Activated T-cell treated with anti-CD3 and anti-CD28 coated beads, Interleukin-2, amount 50 U/mL, for 4 hours (primary cell): ENCODE measurements around the gene SLC30A7. TPM values are rescaled to one million over a fixed set of nuclear protein-coding genes. Genes with fewer than 3 reads are reported as not detected.
A peak's percentile ranks its signal among the peaks of the same experiment; 100 is the strongest.
"Not testable (repeated sequence)": the region's sequence is repeated elsewhere in the genome, so short reads cannot be mapped to it uniquely, and the experiment has no call there.

Experiments
- ATAC-seq, 2 donors: fragments of 200-7000 bp; cut with Tn5 transposase; one replicate each; pipeline ENCODE4 v1.10.0; 2021
- DNase-seq: peaks from one replicate; pipeline ENCODE4 v3.0.0-alpha.2; 2020
- H3K27me3 Mint-ChIP-seq: one replicate; pipeline ENCODE4 v1.8.0; 2021; ENCODE audit warnings: low read depth, mixed read lengths
- H3K36me3 Mint-ChIP-seq: one replicate; pipeline ENCODE4 v1.8.0; 2022; ENCODE audit warnings: mixed read lengths; ENCODE audit not compliant: insufficient read depth
- H3K4me1 Mint-ChIP-seq: one replicate; pipeline ENCODE4 v1.8.0; 2021; ENCODE audit warnings: low read depth, mixed read lengths
- H3K4me3 Mint-ChIP-seq: one replicate; pipeline ENCODE4 v1.8.0; 2021; ENCODE audit warnings: mild to moderate bottlenecking, moderate library complexity, mixed read lengths
- H3K9me3 Mint-ChIP-seq: one replicate; pipeline ENCODE4 v1.8.0; 2021; ENCODE audit warnings: mixed read lengths
- total RNA-seq, 3 donors: library from RNA; stranded (reverse); gene quantifications; one replicate each; pipeline ENCODE4 v1.2.1, GENCODE V29; 2021

Gene SLC30A7
- total RNA-seq, 3 donors from 2014 or later: 37.7 to 48.9 (median 46.3) TPM

DNA sequence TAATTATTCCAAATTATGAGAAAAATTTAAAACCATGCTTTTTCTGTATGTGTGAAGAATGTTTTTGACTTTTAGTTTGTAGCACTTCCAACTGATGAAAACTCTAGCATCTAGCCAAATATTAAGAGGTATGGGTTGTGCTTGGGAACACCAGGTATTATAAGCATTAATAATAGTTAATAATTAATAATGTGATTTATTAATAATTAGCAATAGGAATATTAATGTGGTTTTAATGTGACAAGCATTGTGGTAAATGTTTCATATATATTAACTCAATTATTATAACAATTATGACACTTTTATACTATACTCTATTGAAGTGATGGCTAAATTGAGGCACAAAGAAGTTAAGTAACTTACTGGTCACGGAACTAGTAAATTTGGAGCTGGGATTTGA is 7.9 kb downstream of the SLC30A7 start:
- Mint-ChIP-seq H3K4me1 (peaks cover 54% of the 10 kb centered on the region), H3K36me3 (peaks cover 57% of the 10 kb centered on the region), H3K4me3 (no peak overlapping the region), H3K9me3 (peaks cover 5% of the 10 kb centered on the region), H3K27me3 (no peaks in the 10 kb centered on the region)
- no peak for ATAC-seq
- no peak for DNase-seq

DNA sequence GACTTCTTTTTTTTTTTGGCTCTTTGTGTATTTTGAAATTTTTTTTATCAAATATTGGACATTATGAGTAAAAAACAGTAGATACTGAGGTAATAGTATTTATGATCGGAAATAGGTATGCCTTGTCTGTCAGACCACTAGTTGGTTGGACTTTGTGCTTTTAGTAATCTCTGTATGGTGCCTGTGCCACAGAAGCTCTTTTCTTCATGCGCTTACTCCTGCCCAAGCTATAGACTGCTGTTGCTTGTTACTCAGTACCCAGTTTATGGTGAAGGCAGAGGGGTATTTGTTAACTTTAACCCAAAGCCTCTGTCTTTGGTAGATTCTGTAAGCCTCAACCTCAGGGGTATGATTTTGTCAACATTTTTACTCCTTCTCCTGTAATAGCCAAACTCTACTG is 8.6 kb downstream of the SLC30A7 start:
- Mint-ChIP-seq H3K9me3 (peaks cover 5% of the 10 kb centered on the region), H3K27me3 (no peaks in the 10 kb centered on the region), H3K4me3 (no peak overlapping the region), H3K36me3 (peaks cover 56% of the 10 kb centered on the region), H3K4me1 (peaks cover 50% of the 10 kb centered on the region)
- DNase-seq (no peak), ATAC-seq (no peak)

DNA sequence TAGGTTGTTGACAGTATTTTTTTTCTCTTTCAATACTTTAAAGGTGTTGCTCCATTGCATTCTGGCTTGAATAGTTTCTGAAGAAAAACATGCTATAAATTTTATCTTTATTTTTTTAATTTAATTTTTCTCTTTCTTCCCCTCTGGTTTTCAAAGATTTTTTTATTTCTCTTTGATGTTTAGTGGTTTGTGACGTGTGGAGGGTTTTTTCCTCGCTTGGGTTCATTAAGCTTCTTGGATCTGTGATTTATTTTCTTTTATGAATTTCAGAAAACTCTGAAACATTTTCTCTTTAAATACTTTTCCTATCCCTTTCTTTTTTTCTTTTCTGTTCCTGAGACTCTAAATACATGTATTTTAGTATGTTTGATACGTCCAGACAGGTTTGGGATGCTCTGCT is 9.3 kb downstream of the SLC30A7 start:
- H3K4me1 Mint-ChIP-seq: peaks cover 46% of the 10 kb centered on the region
- DNase-seq (no peak), ATAC-seq (no peak)
- H3K27me3 Mint-ChIP-seq: no peaks in the 10 kb centered on the region
- H3K36me3 Mint-ChIP-seq: peaks cover 53% of the 10 kb centered on the region
- H3K4me3 Mint-ChIP-seq: no peak overlapping the region
- H3K9me3 Mint-ChIP-seq: peaks cover 5% of the 10 kb centered on the region

DNA sequence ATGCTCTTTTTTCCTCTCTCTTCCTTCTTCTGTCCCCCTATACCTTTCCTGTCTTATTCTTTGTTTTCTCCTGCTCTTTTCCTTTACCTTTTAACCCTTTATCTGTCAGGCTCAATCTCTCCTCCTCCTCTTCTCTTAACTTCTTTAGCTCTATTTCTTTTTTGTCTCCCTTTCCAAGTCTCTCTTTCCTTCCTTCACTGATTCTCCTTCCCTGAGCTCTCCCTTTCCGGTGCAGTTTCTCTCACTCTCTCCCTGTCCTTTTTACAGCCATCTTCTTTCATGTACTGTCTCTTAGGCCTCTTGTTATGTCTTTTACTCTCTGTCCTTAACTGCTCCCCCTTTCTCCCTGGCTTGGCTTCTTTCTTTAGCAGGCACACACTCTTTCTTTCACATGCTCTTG is 12.0 kb downstream of the SLC30A7 start:
- H3K9me3 Mint-ChIP-seq: peaks cover 5% of the 10 kb centered on the region
- no peak overlapping the region for H3K4me3 Mint-ChIP-seq
- ATAC-seq: no peak
- H3K36me3 Mint-ChIP-seq: peaks cover 57% of the 10 kb centered on the region
- H3K4me1 Mint-ChIP-seq: peaks cover 35% of the 10 kb centered on the region
- no peak for DNase-seq
- H3K27me3 Mint-ChIP-seq: no peaks in the 10 kb centered on the region

DNA sequence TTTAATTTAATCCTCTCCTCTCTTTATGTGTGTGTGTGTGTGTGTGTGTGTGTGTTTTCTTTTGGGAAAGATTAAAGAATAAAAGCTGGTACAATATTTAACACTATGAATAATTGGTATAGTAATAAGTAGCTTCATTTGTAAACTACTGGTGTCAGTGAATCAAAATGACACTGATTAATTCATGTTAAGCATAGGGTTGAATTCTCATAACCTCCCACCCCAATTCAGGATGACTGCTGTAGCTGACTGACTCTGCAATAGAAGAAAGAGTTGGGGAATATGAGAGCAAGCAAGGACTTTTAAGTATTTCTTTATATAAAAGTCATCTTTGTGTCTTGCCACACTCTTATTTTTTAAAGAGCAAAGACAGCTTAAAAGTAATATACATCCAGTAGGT is 13.1 kb downstream of the SLC30A7 start:
- Mint-ChIP-seq H3K27me3 (no peaks in the 10 kb centered on the region), H3K4me1 (peaks cover 35% of the 10 kb centered on the region), H3K9me3 (peaks cover 5% of the 10 kb centered on the region), H3K4me3 (no peak overlapping the region), H3K36me3 (peaks cover 64% of the 10 kb centered on the region)
- DNase-seq: no peak
- ATAC-seq: peak; percentile 72 to 82

DNA sequence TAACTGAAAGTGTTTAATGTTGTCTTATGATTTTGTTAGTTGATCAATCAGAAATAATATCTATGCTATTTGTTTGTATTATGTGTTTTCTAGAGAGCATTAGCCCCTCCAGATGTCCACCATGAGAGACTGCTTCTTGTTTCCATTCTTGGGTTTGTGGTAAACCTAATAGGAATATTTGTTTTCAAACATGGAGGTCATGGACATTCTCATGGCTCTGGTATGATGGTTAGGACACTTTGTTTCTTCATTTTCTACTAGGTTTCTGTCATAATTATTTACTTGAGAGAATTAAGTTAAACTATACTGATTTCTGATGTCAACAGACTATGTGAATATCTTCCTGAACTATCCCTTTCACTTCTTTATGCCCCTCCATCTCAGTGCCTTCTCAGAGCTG is 16.1 kb downstream of the SLC30A7 start:
- no peak for DNase-seq
- Mint-ChIP-seq H3K4me1 (peaks cover 29% of the 10 kb centered on the region), H3K36me3 (peaks cover 55% of the 10 kb centered on the region), H3K4me3 (no peak overlapping the region), H3K27me3 (no peaks in the 10 kb centered on the region), H3K9me3 (no peaks in the 10 kb centered on the region)
- ATAC-seq: no peak

DNA sequence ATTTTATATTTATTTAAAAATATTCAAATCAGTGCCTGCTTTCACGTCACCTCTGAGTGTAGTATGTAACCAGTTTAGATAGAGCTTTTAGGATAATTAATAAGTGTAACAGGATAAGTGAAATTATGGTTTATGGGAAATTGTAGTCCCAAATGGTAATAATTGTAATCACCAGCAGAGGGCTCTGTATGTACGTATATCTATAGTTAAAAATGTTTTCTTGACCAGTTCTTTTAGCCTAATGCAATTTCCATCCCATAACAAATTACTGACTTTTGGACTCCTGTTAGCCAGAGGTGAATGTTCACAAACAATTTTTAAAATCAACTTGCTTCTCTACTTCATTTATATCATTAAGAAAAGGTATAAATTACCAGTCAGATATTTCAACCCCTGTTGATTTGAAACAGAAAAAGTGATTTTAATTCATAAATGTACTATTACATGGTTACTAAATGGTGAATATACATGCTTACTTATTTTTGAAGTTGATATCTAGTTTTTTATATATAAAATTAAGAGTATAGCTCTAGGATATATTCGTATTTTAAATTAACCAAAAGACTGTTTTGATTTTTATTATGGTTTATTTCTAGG is 25.3 kb downstream of the SLC30A7 start:
- Mint-ChIP-seq H3K9me3 (peaks cover 9% of the 10 kb centered on the region), H3K36me3 (peaks cover 48% of the 10 kb centered on the region), H3K4me1 (peaks cover 26% of the 10 kb centered on the region), H3K4me3 (no peak overlapping the region), H3K27me3 (no peaks in the 10 kb centered on the region)
- DNase-seq: no peak
- no peak for ATAC-seq

DNA sequence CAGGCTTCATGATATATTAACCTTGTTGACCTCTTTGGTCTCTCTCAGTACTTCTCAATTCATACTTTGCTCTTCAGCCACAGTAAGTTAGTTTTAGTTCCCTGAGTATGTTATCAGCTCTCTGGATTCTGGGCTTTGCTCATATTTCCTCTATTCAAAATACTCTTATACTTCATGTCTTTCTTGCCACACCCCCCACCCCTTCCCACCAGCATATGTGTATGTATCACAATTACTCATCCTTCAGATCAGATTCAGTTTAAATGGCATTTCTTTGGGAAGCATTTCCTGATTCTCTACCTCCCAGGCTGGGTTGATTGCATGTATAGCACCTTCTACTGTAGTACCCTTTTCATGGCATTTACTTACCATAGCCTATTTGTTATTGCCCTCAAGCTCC is 28.3 kb downstream of the SLC30A7 start:
- no peak overlapping the region for H3K4me3 Mint-ChIP-seq
- ATAC-seq (peak; percentile 34 to 53), DNase-seq (peak; percentile 37)
- peaks cover 31% of the 10 kb centered on the region for H3K36me3 Mint-ChIP-seq
- peaks cover 19% of the 10 kb centered on the region for H3K4me1 Mint-ChIP-seq
- H3K27me3 Mint-ChIP-seq: no peaks in the 10 kb centered on the region
- peaks cover 10% of the 10 kb centered on the region for H3K9me3 Mint-ChIP-seq

DNA sequence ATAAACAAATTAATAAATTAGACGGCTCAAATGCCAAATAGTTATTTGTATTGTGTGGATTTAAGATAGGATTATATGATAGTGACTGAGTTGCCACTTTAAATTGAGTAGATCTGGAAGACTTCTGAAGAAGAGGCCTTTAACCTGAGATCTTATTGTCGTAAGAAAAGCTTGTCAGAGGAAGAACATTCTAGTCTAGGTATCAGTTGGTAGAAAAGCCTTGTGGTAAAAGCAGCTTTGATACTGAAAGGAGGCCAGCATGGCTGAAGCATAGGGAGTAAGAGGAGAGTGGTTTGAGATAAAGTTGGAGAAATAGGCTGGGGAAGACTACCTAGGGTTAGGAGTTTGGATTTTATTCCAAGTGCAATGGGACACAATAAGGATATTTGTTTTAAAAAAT is 29.1 kb downstream of the SLC30A7 start:
- peaks cover 10% of the 10 kb centered on the region for H3K9me3 Mint-ChIP-seq
- peaks cover 25% of the 10 kb centered on the region for H3K4me1 Mint-ChIP-seq
- no peak overlapping the region for H3K4me3 Mint-ChIP-seq
- ATAC-seq: no peak
- DNase-seq: no peak
- no peaks in the 10 kb centered on the region for H3K27me3 Mint-ChIP-seq
- H3K36me3 Mint-ChIP-seq: peaks cover 32% of the 10 kb centered on the region

DNA sequence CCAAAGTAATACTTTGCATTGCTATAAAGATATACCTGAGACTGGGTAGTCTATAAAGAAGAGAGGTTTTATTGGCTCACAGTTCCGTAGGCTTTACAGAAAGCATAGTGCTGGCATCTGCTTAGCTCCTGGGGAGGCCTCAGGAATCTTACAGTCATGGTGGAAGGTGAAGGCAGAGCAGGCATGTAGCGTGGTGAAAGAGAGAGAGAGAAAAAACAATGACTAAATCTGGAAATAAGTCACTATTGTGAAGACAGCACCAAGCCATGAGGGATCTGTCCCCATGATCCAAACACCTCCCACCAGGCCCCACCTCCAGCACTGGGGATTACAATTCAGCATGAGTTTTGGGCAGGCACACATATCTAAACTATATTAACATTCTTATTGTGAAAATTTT is 30.4 kb downstream of the SLC30A7 start:
- DNase-seq (no peak), ATAC-seq (peak in 1 of 2 donors; percentile 6)
- Mint-ChIP-seq H3K9me3 (peaks cover 10% of the 10 kb centered on the region), H3K27me3 (no peaks in the 10 kb centered on the region), H3K36me3 (peaks cover 35% of the 10 kb centered on the region), H3K4me3 (no peak overlapping the region), H3K4me1 (peaks cover 29% of the 10 kb centered on the region)

DNA sequence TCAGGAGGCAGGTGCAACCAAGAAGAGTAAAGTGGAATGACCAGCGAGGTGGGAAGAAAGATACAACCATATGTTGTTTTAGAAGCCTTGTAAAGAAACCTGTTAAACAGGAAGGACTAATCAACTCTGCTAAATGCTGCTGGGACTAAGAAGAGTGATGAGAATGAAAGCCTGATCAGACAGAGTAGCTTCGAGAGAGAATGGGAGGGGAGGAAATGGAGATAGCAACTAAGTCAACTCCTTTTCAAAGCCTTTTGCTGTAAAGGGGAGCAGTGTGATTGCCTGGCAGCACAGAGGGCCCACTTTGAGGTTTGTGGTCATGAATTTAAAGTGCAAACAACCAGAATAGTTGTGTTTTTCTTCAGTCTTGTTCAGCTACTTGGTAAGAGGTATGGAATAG is 31.4 kb downstream of the SLC30A7 start:
- no peaks in the 10 kb centered on the region for H3K27me3 Mint-ChIP-seq
- DNase-seq (peak; percentile 44), ATAC-seq (peak; percentile 62 to 79)
- H3K9me3 Mint-ChIP-seq: peaks cover 10% of the 10 kb centered on the region
- H3K4me3 Mint-ChIP-seq: no peak overlapping the region
- peaks cover 41% of the 10 kb centered on the region for H3K36me3 Mint-ChIP-seq
- peaks cover 35% of the 10 kb centered on the region for H3K4me1 Mint-ChIP-seq

DNA sequence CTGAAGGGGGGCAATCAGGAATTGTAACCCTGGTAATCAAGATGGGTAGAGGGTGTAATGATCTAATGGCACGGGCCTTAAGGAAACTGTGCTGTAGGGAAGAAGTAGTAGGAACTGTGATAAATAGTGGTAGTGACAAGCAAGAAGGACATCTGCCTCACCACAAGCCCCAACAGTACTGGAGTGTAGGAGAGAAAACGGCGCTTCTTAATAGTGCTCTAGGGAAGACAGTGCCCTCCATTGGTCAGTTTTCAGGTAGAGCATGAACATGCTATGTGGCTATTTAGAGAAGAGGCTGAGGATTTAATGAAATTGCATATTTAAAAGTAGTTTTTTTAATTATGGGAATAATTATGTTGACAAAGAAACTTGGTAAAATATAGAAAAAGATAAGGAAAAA is 32.2 kb downstream of the SLC30A7 start:
- no peaks in the 10 kb centered on the region for H3K27me3 Mint-ChIP-seq
- DNase-seq: no peak
- H3K36me3 Mint-ChIP-seq: peaks cover 39% of the 10 kb centered on the region
- H3K4me1 Mint-ChIP-seq: peaks cover 34% of the 10 kb centered on the region
- H3K4me3 Mint-ChIP-seq: no peak overlapping the region
- peak in 1 of 2 donors; percentile 32 for ATAC-seq
- H3K9me3 Mint-ChIP-seq: peaks cover 15% of the 10 kb centered on the region

DNA sequence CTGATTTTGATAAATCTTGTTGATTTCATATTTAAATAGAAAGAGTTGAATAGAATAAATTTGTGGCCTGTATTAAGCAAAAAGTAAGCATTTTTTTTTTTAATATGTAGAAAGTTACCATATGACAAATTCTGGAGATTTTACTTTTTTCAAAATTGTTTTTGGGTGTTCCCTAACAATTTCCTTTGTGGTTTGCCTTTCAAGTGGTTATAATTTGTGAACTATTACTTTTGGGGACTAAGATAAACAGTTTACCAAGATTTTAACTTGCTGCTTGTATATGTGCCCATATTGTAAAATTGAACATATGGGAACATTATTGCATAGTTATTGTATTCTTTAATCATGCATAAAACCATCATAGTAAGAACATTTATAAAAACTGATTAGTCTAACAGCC is 34.6 kb downstream of the SLC30A7 start:
- H3K36me3 Mint-ChIP-seq: peaks cover 42% of the 10 kb centered on the region
- H3K4me3 Mint-ChIP-seq: peak overlapping the region; percentile 22
- peaks cover 50% of the 10 kb centered on the region for H3K4me1 Mint-ChIP-seq
- DNase-seq (no peak), ATAC-seq (no peak)
- peaks cover 20% of the 10 kb centered on the region for H3K9me3 Mint-ChIP-seq
- no peaks in the 10 kb centered on the region for H3K27me3 Mint-ChIP-seq

DNA sequence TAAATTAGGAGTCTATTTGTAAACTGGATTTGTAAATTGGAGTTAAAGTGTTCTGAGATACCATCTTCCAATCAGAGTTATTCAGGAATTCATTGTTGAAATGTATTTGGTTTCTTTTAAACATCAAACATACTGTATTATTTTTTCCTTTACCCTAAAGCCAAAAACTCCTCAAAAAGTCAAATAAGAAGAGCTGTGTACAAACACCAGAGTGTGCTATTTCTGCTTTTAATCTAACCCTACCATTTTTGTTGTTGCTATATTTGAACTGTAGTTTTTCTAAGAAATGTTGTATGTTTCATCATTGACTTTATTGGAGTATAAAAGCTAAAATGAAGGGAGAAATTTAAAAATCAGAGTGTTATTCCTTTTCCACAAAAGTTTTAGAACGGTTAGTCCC is 35.8 kb downstream of the SLC30A7 start:
- H3K4me1 Mint-ChIP-seq: peaks cover 62% of the 10 kb centered on the region
- H3K4me3 Mint-ChIP-seq: no peak overlapping the region
- H3K9me3 Mint-ChIP-seq: peaks cover 16% of the 10 kb centered on the region
- DNase-seq (no peak), ATAC-seq (no peak)
- H3K27me3 Mint-ChIP-seq: no peaks in the 10 kb centered on the region
- H3K36me3 Mint-ChIP-seq: peaks cover 43% of the 10 kb centered on the region

DNA sequence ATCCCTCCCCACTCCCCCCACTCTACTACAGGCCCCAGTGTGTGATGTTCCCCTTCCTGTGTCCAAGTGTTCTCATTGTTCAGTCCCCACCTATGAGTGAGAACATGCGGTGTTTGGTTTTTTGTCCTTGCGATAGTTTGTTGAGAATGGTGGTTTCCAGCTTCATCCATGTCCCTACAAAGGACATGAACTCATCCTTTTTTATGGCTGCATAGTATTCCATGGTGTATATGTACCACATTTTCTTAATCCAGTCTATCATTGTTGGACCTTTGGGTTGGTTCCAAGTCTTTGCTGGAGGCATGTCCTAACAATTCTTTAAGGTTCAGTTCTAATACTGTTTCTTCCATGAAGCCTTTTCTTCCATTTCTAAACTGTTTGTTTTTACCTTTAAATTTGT is 37.7 kb downstream of the SLC30A7 start:
- not testable (repeated sequence) for ATAC-seq, H3K4me3 Mint-ChIP-seq, DNase-seq, H3K27me3 Mint-ChIP-seq
- Mint-ChIP-seq H3K4me1 (peaks cover 64% of the 10 kb centered on the region), H3K9me3 (peaks cover 16% of the 10 kb centered on the region), H3K36me3 (peaks cover 57% of the 10 kb centered on the region)
